GM21390 (cell line): ENCODE data around the gene KLHL14.

Experiments
- ATAC-seq: cut with Tn5 transposase; IDR thresholded peaks from one replicate; pipeline ENCODE4 v1.9.1; 2021; ENCODE audit not compliant: unreplicated experiment

Gene KLHL14

DNA sequence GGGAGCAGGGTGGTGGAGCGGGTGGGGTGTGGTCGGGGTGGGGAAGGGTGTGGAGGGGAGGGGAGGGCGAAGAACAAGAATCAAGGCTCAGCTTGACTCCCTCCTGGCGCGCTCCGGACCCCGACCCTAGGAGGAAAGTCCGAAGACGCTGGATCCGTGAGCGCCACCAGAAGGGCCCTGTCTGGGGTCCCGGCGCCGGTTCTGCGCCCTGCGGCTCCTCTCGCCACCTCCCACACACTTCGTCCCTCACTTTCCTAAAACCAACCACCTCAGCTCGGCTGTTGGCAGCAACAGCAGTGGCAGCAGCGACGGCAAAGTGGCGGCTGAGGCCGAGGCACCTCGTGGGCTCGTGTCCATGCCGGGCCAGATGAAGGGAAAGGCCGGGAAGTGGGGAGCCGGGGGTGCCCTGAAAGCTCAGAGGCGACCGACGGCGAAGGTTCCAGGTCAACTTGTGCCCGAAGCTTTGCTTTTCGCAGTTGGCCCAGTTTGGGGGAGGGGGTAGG lies 2.1 kb downstream of the KLHL14 start:
- no peak for ATAC-seq

DNA sequence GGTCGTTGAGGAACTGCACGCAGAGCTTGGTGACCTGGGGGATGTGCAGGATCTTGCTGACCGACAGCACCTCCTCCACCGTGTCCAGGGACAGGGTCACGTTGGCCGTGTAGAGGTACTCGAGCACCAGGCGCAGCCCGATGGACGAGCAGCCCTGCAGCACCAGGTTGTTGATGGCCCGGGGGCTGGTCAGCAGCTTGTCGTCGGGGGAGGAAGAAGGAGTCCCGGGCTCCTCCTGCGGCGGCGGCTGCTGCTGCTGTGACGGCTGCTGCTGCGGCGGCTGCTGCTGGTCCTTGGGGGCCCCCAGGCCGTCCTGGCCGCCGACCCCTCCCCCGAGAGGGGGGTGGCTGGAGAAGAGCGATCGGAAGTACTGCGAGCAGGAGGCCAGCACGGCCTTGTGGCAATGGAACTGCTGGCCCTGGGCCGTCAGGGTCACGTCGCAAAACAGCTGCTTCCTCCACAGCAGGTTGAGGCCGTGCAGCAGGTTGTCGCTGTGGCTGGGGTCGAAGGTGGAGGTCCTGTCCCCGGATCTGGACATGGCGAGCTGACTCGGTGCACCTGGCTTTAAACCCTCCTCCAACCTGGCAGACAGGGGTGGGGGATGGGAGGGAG lies 2.7 kb downstream of the KLHL14 start:
- ATAC-seq, result no peak

DNA sequence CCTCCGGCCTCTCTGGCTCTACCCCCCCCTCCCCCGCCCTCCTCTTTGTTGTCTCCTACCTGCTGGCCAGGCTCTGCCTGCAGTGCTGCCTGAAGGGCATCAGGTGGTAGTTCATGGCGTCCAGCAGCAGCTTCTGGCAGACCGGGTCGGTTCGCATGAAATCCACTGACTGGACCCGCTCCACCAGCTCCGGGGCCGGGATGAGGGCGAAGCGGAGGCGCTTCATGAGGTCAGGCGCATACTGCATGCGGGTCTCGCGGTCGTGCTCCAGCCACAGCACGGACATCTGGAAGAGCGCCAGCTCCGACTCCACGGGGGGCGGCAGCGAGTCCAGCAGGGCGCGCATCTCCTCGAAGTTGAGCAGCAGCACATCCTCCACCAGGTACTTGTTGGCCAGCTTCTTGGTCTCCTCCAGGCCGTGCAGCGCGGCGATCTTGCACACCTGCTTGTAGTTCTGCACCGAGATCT lies 3.2 kb downstream of the KLHL14 start:
- no peak for ATAC-seq

DNA sequence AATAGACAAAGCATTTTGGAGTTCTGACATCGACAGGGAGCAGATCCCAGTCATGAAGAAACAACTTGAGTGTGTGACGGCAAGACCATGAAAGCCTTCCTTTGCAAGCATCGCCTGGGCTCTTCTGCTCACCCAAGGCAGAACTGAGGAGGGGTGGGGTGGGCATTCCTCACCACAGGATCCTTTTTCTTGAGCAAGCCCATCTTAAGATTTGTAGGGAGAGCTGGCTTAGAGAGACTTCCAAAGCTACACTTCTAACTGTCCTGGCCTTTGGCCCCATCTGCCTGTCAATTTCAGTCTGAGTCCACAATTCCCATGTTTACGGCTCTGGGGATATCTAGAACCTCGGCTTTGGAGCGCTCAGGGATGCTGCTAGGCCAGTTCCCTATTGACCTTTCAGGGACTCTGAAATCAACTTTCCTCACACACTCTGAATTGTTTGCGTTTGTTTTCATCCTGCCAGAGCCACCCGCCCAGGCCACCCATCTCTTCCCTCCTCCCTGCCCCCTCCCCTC lies 3.7 kb downstream of the KLHL14 start:
- no peak for ATAC-seq

DNA sequence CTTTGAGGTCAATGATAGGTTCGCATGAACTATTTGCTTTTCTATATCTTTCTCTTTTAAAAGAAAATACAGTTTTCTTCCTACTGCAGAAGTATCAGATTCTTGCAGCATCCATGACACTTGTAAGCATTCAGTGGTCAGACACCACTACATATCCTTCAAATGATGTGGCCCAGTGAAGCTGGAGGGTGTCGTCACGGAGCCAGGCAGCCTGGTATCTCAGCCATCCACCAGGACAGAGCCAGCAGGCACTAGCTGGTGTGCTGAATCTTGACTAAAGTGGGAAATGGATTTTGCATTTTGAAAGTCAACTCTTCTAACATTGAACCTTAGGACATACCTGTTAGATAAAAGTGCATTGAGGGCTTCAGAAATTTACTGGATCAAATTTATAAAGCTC lies 5.4 kb downstream of the KLHL14 start:
- ATAC-seq, result no peak

DNA sequence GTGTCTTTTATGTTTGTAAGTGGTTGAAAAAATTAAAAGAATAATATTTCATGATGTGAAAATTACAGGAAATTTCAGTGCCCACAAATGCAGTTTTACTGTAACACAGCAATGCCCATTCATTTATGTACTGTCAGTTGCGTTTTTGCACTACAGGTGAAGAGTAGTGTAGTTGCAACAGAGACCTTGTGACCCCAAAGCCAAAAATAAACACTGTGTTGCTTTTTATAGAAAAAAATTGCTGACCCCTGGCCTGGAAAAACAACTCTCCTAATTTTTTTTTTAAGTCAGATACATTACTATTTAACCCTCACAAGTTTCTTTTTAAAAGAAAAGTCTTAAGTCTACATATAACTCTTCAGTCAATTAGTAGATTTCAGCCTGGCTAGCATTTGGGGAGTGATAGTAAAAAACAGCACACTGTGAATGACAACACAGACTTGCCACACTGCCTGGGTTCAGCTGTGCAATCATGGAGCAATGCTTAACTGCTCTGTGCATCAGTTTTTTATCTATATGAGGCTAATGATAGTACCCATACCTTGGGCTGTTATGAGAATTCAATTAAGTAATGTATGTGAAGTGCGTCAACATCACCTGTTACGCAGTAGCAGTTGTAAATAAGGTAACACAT lies 8.1 kb downstream of the KLHL14 start:
- ATAC-seq, result no peak

DNA sequence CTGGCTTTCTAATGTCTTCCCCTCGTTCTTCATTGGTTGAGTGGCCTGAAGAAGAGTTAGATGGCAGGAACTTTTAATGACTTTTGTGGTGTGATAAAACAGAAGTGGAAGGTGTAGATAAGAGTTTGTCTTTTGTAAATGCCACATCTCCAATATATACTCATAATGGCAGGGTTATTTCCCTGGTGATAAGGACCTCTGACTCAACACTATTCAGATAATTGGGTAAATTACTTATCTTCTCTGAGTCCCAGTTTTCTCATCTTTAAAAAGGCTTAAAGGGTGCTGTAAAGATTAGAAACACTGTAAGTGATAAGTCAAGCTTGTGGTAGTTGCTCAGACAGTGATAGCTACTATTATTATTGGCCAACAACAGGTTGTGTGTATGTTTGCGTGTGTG lies 9.5 kb downstream of the KLHL14 start:
- ATAC-seq, result no peak

DNA sequence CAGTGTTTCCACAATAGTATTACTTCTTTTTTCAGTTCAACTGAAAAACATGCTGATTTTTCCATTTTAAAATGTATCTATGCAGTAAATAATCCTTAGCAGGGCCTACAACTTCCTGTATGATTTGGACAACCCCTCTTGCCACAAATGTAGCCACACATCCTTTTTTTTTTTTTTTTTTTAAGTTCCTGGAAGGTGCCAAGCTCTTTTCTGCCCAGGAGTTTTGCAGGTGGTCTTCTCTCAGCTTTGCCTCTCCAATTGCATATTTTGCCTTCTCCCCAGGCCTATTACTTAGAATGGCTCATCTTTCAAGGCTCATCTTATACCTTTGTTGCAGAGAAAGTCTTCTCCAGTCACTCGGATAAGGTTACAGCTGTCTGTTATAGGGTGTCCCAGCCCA lies 11.6 kb downstream of the KLHL14 start:
- no peak for ATAC-seq

DNA sequence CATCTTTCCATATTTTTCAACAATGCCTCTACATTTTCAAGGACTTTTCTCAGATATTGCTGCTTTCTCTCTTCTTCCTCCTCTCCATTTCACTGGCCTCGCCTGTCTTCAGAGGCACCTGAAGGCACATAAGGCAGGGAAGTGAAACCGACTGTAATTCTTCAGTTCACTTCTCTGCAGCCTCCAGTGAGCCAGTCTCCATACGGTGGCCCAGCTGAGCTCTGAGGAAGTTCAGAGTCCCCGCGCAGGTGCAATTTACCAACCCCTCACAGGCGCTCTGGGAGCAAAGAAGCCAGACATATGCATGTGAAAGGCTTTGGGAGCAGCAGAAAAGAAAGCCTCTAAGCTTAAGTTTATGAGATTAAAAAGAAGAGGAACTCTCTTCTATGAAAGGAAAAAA lies 12.4 kb downstream of the KLHL14 start:
- ATAC-seq, result peak; percentile 99

DNA sequence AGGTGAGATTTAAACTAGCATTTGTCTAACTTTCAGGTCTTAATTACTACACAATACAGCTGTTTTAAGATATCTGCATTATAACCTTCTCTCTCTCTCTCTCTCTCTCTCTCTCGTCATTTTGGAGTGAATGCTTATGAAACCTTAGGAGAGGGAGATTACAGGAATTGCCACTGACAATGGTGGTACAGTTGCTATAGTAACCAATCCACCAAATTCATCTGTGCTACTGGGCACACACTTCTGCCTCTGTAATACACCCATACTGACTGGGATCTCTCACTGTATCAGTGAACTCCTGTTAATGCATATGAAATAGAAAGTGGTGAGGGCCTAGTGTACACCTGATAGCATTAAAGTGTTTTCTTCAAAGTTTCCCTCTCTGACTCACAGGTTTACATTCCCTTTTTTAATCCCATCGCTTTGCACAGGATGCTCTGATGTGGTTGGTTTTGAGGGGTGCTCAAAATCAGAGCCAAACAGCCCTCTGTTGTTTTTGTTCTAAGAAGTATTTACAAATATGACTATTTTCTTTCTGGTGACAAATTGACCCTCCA lies 13.1 kb downstream of the KLHL14 start:
- ATAC-seq, result no peak

DNA sequence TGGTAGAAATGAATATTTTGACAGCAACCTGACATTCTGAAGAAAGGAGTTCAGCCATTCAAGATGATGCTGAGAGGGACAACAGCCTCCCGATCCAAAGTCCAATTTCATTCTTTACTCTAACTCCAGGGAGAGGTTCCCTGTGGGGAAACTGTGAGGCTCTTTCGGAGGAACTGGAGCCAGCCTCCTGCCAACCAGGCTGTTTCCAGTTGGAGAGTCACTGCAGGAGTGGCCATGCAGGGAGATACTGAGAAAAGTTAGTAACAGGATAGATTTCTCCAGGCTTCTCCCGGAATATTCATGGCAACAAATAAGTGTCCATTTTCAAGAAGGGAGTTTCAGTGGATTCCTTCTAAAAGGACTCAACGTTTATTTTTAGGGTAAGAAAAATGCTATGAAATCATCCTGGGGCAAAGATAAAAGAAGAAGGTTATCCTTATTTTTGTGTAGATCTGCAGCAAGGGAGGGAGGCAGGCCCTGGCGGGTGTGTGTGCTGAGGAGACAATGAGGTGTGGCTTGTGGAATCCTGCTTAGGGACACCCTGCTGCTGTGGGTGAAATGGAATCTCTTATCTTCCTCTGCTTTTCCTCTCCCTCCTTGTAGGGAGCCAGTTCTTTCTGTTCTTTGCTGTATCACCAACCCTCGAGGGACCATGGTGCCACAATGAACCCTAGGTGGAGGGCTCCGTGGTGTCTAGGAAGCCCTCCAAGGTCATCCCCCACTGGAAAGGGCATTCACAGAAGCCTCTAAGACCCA lies 18.1 kb downstream of the KLHL14 start:
- no peak for ATAC-seq

DNA sequence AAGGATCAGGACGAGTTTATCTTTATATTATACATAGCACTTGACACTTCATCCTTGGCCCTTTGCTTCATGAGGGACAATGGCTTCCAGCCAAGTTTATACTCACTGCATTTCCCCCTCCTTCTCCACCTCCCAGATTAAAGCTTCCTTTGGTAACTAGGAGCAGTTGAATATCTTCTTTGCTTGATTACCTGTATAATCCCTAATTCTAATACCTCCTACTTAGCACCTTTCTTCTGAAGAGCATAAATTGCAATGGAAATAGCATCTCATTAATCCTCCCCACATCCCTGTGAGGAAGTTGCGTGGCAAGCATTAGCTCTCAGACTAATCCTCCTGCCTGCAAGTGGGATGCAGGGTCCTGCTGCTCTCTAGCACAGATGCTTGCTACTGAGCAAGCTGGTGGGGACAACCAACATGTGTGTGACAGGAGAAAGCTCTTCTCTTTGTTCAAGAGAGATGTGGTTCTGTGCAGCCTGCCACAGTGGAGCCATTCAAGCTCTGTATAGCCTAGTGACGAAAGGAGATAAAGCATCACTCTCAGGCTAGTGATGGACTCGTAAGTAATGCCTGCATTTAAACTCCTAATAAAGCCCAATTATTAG lies 19.1 kb downstream of the KLHL14 start:
- no peak for ATAC-seq

DNA sequence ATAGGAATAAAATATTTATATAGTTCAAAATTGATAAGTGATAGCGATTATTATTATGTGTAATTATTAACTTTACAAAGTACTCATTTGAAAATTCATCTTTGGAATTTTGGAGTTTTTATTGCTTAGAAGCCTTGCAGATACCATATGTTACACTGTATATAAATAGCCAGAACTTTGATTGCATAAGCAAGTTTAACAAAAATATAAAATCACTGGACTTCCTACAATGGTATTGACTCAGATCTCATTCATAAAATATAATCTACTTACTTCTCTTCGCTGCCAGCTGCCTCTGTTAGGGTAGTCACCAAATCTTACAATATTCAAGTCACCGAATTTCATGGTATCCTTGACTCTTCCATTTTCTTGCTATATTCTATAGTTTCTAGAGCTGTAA lies 22.5 kb downstream of the KLHL14 start:
- ATAC-seq, result no peak

DNA sequence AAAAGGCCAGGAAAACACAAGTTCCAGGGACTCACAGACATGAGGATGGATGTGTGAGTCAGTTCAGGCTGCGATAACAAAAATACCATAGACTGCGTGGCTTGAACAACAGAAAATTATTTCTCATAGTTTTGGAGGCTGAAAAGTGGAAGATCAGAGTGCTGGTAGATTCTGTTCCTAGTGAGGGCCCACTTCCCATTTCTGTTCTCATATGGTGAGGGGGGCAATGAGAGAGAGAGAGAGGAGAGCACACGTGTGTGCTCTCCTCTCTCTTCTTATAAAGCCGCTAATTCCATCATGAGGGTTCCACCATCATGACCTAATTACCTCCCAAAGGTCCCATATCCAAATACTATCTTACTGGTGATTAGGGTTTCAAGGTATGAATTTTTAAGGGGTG lies 23.0 kb downstream of the KLHL14 start:
- ATAC-seq, result no peak

DNA sequence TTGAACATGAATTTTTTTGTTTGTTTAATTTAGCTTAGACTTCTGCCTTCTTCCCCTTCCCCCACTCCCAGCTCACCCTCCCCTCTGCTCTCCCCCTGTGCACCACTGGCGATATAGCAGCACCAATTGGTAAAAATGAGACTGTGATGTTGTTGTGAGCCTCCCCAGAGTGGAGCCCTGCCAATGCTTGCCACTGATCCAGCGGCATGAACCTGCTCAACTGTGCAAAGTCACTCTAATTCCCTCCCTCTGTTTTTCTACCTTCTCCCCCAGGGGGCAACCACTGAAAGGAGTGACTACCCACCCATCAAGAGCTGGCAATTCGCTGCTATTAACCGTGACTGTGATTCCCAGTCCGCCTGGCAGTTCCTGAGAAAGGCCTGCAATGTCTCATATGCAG lies 30.2 kb downstream of the KLHL14 start:
- no peak for ATAC-seq

DNA sequence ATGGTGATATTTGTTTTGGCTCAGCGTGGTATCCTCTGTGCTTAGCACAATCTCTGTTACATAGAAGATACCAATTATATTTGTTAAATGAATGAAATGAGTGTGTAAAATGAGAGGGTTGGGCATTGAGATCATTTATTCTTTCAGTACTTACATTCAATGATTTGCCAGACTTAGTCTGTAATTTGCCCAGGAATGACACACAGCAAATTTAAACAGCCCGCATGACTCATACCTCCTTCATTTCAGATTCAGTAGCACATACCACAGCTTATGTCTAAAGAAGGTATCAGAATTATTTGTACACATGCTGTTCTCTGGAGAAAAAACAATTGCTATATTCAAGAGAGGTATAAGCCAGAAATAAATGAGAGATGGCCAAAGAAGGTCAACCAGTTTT lies 37.0 kb downstream of the KLHL14 start:
- no peak for ATAC-seq

DNA sequence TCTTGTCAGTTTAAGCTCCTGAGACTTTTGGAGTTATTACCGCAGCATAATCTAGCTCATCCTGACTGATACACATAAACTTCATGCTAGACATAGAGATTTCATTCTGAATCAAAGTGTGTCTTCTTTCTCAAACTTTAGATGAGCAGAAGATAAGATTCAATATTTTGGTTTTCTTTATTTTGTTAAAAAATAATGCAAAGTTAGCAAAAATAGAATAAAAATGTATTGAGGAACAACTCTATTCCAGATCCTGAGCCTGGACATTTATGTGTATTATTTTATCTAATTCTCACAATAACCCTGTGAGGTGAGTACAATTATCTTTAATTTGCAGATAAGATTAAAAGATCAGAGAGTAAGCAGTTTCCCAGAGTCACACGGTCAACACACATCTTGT lies 38.4 kb downstream of the KLHL14 start:
- no peak for ATAC-seq

DNA sequence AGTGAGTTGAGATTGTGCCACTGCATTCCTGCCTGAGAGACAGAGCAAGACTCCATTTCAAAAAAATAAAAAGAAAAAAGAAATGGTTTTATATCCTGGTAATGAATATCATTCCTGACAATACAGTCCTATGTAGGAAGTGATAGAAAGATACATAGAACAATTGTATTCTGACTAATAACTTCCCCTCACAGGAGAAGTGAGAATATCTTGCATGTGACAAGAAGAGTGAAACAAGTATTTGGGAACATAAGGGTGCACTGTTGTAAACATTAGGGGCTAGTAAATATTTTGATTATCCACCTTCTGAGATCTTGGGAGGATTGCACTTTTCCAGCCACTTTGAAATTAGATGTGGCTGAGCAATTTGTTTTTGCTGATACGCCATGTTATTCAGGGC lies 40.7 kb downstream of the KLHL14 start:
- no peak for ATAC-seq

DNA sequence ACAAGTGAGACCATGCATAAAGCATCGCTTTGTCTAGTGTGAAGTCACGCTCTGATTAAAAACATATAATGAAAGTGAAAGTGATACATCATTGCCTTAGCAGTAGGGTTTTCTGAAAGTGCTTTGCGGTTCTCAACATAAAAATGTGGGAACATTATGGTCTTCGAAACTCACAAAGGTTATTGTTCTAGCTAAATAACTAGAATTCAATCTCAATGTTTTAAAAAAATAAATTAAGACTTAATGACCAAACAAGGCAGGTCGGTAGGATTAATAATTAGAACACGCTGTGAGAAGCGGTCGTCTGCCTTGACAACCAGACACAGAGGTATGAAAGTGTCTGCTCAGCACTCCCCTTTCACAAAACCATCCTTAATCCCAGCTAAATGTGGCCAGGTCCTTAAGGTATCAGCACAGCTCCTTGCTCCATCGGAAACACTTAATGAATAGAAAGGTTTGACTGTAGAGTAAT lies 42.2 kb downstream of the KLHL14 start:
- peak; percentile 99 for ATAC-seq

DNA sequence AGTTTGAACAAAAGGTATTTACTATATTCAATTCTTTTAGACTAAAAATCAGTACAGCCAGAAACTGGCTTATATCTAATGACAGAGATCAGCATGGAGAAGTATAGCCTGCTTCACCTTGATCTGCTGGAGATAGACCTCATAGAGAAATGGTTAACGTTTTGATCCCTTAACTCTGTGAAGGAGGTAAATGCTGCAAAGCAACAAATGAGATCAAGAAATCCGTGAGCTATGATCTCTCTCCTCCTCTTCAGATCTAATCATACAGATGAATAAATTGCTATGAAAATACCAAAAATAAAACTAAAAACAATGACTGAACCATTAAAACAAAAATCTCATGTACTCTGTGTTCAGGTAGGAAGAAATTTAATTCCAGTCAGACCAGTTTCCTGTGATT lies 42.8 kb downstream of the KLHL14 start:
- no peak for ATAC-seq
